CD4-positive, alpha-beta T cell (primary cell): ENCODE results near the gene OR10D3. TPM values are rescaled to one million over a fixed set of nuclear protein-coding genes. Genes with fewer than 3 reads are reported as not detected.

ENCODE experiments used
- ATAC-seq: fragments of 200-7000 bp; cut with Tn5 transposase; one replicate; pipeline ENCODE4 v1.10.0; 2022; ENCODE audit warnings: mild to moderate bottlenecking; ENCODE audit not compliant: poor library complexity
- CTCF ChIA-PET: fragments of 350-600 bp; sonication (Branson Sonifier 250); formaldehyde crosslinking; loops from one replicate; lab custom pipeline; 2021; ENCODE audit warnings: antibody characterized with exemption, inconsistent platforms; lab: Charles Lee
- POLR2A ChIA-PET: fragments of 350-600 bp; sonication (Branson Sonifier 250); formaldehyde crosslinking; loops from one replicate; lab custom pipeline; 2021; ENCODE audit warnings: antibody characterized with exemption, inconsistent platforms; lab: Charles Lee
- DNase-seq, 14 experiments: peaks; one replicate each; pipeline ENCODE4 v3.0.0-alpha.2; 2013 to 2020; ENCODE audit warnings: mixed read lengths in 2 of 14
- H3K27ac ChIP-seq, 2 donors: one replicate each; pipeline versions ENCODE4 v1.5.1 to v1.7.0; 2013; ENCODE audit warnings: low read length in 2 of 2, low read depth in 1 of 2, mild to moderate bottlenecking in 1 of 2
- H3K27me3 ChIP-seq, 2 experiments: 1 replicate in 1 of 2; 2 replicates in 1 of 2; pipeline versions ENCODE4 v1.6.1 to v1.7.0; 2013; ENCODE audit warnings: low read length in 2 of 2, control low read depth in 1 of 2, mild to moderate bottlenecking in 1 of 2, moderate library complexity in 1 of 2; ENCODE audit not compliant: insufficient read depth in 2 of 2, control insufficient read depth in 1 of 2
- H3K36me3 ChIP-seq: one replicate; pipeline ENCODE4 v1.6.1; 2013; ENCODE audit warnings: low read length, control low read depth; ENCODE audit not compliant: insufficient read depth
- H3K4me1 ChIP-seq: one replicate; pipeline ENCODE4 v1.6.1; 2013; ENCODE audit warnings: low read length, control low read depth; ENCODE audit not compliant: insufficient read depth
- H3K4me3 ChIP-seq: one replicate; pipeline ENCODE4 v1.5.1; 2013; ENCODE audit warnings: mild to moderate bottlenecking, low read length, moderate library complexity
- H3K9me3 ChIP-seq, 2 experiments: 1 replicate in 1 of 2; 2 replicates in 1 of 2; pipeline versions ENCODE4 v1.6.1 to v1.7.0; 2013; ENCODE audit warnings: low read length in 2 of 2, mild to moderate bottlenecking in 2 of 2, control low read depth in 1 of 2, moderate library complexity in 1 of 2; ENCODE audit not compliant: control insufficient read depth in 1 of 2, insufficient read depth in 1 of 2
- H3K27ac Mint-ChIP-seq: one replicate; pipeline ENCODE4 v1.8.0; 2020; ENCODE audit warnings: mixed read lengths
- H3K27me3 Mint-ChIP-seq: one replicate; pipeline ENCODE4 v1.8.0; 2021; ENCODE audit warnings: mixed read lengths
- H3K36me3 Mint-ChIP-seq: one replicate; pipeline ENCODE4 v1.8.0; 2021; ENCODE audit warnings: low read depth, mixed read lengths
- H3K4me1 Mint-ChIP-seq: one replicate; pipeline ENCODE4 v1.8.0; 2021; ENCODE audit warnings: low read depth, mixed read lengths
- H3K4me3 Mint-ChIP-seq: one replicate; pipeline ENCODE4 v1.8.0; 2020; ENCODE audit warnings: mild to moderate bottlenecking, mixed read lengths
- H3K9me3 Mint-ChIP-seq: one replicate; pipeline ENCODE4 v1.8.0; 2020; ENCODE audit warnings: mixed read lengths
- intact Hi-C, 2 experiments: fragments of 100-400 bp; cut with DNase I in 1 of 2; cut with micrococcal nuclease in 1 of 2; formaldehyde crosslinking; loops; one replicate each; pipeline versions ENCODE4 v1.15.1 to v1.9.0; 2023 to 2025; cut with DNase I, micrococcal nuclease
- total RNA-seq, 174 experiments: library from RNA in 2 of 174; stranded (reverse) in 2 of 174; gene quantifications; one replicate each; pipeline ENCODE4 v1.2.3 and lab custom pipeline; 2021 to 2026
- TF ChIP-seq, protein P1 (sequence below): fragments of 200-600 bp; IDR thresholded peaks from one replicate; pipeline ENCODE4 v1.8.0; 2022; ENCODE audit warnings: antibody characterized with exemption, mild to moderate bottlenecking

Gene OR10D3
- total RNA-seq, 2 experiments from 2014 or later: not detected

DNA sequence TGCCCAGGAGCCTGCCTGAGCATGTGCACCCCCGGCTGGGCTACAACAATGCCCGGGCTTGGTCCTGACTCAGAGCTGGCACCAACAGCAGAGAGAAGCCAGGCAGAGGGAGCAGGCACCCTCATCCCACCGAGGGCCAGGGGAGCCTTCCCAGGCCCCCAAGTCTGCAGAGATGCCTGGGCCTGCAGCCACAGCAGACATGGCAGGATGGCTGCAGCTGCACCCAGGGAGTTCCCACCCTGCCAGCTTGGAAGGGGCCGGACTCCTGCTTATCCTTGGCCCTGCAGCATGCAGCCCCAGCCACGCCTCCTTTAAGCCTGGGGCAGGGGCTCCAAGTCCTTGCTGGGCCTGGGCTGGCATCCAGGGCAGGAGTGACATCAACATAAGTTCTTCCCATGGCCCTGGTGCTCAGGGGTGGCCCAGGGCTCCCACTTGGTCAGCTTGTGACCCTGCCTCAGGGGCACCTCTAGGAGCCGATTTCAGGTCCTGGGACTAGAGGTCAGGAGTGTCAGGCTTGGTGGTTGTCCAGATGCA, 26.7 kb downstream of the OR10D3 start:
- no peaks in the 10 kb centered on the region for H3K36me3 Mint-ChIP-seq
- no peaks in the 10 kb centered on the region for H3K9me3 ChIP-seq
- no peak overlapping the region for H3K27ac ChIP-seq
- CTCF ChIA-PET: interaction anchor here (0.6 kb wide), 1 partner anchor 326 kb away, joined by 3 read pairs; no protein-coding TSS in a partner anchor
- H3K36me3 ChIP-seq: no peaks in the 10 kb centered on the region
- H3K4me3 ChIP-seq: no peak overlapping the region
- no peaks in the 10 kb centered on the region for H3K9me3 Mint-ChIP-seq
- intact Hi-C loops: loop anchor here in 1 of 2 experiments (1.0 kb wide), 1 partner anchor 15 kb away; no protein-coding TSS in a partner anchor
- TF ChIP-seq, protein P1, sequence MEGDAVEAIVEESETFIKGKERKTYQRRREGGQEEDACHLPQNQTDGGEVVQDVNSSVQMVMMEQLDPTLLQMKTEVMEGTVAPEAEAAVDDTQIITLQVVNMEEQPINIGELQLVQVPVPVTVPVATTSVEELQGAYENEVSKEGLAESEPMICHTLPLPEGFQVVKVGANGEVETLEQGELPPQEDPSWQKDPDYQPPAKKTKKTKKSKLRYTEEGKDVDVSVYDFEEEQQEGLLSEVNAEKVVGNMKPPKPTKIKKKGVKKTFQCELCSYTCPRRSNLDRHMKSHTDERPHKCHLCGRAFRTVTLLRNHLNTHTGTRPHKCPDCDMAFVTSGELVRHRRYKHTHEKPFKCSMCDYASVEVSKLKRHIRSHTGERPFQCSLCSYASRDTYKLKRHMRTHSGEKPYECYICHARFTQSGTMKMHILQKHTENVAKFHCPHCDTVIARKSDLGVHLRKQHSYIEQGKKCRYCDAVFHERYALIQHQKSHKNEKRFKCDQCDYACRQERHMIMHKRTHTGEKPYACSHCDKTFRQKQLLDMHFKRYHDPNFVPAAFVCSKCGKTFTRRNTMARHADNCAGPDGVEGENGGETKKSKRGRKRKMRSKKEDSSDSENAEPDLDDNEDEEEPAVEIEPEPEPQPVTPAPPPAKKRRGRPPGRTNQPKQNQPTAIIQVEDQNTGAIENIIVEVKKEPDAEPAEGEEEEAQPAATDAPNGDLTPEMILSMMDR: no peak
- POLR2A ChIA-PET: no interaction called here
- H3K4me1 ChIP-seq: no peaks in the 10 kb centered on the region
- no peaks in the 10 kb centered on the region for H3K27me3 Mint-ChIP-seq
- no peak overlapping the region for H3K27ac Mint-ChIP-seq
- H3K4me3 Mint-ChIP-seq: no peak overlapping the region
- no peaks in the 10 kb centered on the region for H3K4me1 Mint-ChIP-seq
- DNase-seq (no peak), ATAC-seq (no peak)
- peaks cover 0 to 2% of the 10 kb centered on the region in 2 experiments for H3K27me3 ChIP-seq

DNA sequence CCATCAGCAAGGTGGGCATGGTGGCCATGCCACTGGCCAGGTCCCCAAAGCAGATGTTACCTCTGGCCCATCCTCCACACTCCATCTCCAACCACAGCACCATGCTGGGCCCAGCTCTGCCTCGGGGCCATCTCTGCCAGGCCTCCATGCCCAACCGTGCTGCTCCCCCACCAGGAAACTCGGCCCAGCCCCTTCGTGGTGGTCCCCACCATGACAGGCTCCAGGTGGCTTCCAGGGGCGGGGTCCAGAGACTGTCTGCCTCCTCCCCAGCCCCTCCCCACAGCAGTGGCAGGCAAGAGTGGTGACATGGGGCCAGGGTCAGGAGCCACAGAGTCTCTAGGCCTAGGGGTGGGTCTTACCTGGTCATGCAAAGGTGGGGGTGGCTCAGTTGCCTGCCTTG, 27.3 kb downstream of the OR10D3 start:
- no peaks in the 10 kb centered on the region for H3K4me1 ChIP-seq
- no peaks in the 10 kb centered on the region for H3K4me1 Mint-ChIP-seq
- H3K27ac Mint-ChIP-seq: no peak overlapping the region
- ATAC-seq (no peak), DNase-seq (no peak)
- TF ChIP-seq, protein P1: no peak
- H3K9me3 Mint-ChIP-seq: no peaks in the 10 kb centered on the region
- H3K27ac ChIP-seq: no peak overlapping the region
- H3K4me3 Mint-ChIP-seq: no peak overlapping the region
- POLR2A ChIA-PET: no interaction called here
- H3K36me3 ChIP-seq: no peaks in the 10 kb centered on the region
- no peaks in the 10 kb centered on the region for H3K9me3 ChIP-seq
- no peaks in the 10 kb centered on the region for H3K27me3 Mint-ChIP-seq
- CTCF ChIA-PET: no interaction called here
- intact Hi-C loops: no loop called here
- H3K4me3 ChIP-seq: no peak overlapping the region
- H3K27me3 ChIP-seq: peaks cover 0 to 2% of the 10 kb centered on the region in 2 experiments
- H3K36me3 Mint-ChIP-seq: no peaks in the 10 kb centered on the region

DNA sequence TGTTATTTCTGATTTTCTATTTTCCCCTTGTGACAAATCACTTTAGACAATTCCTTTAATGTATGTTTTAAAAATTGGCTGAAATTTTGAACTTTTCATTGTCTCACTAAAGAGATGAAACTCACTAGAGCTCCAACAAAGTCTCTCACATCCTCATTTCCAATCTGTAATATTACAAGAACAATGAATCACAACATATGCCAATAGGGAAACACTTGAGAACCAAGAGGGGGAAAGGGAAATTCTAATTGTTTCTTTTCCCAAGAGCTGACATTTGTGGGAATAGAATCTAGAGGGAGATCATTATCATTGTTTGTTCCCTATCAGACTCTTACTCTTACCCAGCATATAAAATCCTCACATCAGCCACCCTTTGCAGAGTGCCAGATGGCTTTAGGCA, 28.2 kb downstream of the OR10D3 start:
- peaks cover 0 to 2% of the 10 kb centered on the region in 2 experiments for H3K27me3 ChIP-seq
- no peaks in the 10 kb centered on the region for H3K9me3 ChIP-seq
- H3K4me1 Mint-ChIP-seq: no peaks in the 10 kb centered on the region
- H3K36me3 Mint-ChIP-seq: no peaks in the 10 kb centered on the region
- H3K27me3 Mint-ChIP-seq: no peaks in the 10 kb centered on the region
- ChIA-PET POLR2A (no interaction called here), CTCF (no interaction called here)
- intact Hi-C loops: no loop called here
- no peaks in the 10 kb centered on the region for H3K4me1 ChIP-seq
- no peaks in the 10 kb centered on the region for H3K9me3 Mint-ChIP-seq
- no peak overlapping the region for H3K27ac Mint-ChIP-seq
- TF ChIP-seq, protein P1: no peak
- no peak overlapping the region for H3K4me3 ChIP-seq
- DNase-seq: no peak
- no peak for ATAC-seq
- H3K4me3 Mint-ChIP-seq: no peak overlapping the region
- no peaks in the 10 kb centered on the region for H3K36me3 ChIP-seq
- no peak overlapping the region for H3K27ac ChIP-seq
